Activated CD4-positive, alpha-beta T cell treated with anti-CD3 and anti-CD28 coated beads for 48 hours (primary cell): ENCODE results near the gene YRDC.

Experiments
- DNase-seq: peaks from one replicate; pipeline ENCODE4 v3.0.0-alpha.2; 2020

The YRDC gene, protein sequence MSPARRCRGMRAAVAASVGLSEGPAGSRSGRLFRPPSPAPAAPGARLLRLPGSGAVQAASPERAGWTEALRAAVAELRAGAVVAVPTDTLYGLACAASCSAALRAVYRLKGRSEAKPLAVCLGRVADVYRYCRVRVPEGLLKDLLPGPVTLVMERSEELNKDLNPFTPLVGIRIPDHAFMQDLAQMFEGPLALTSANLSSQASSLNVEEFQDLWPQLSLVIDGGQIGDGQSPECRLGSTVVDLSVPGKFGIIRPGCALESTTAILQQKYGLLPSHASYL

DNA sequence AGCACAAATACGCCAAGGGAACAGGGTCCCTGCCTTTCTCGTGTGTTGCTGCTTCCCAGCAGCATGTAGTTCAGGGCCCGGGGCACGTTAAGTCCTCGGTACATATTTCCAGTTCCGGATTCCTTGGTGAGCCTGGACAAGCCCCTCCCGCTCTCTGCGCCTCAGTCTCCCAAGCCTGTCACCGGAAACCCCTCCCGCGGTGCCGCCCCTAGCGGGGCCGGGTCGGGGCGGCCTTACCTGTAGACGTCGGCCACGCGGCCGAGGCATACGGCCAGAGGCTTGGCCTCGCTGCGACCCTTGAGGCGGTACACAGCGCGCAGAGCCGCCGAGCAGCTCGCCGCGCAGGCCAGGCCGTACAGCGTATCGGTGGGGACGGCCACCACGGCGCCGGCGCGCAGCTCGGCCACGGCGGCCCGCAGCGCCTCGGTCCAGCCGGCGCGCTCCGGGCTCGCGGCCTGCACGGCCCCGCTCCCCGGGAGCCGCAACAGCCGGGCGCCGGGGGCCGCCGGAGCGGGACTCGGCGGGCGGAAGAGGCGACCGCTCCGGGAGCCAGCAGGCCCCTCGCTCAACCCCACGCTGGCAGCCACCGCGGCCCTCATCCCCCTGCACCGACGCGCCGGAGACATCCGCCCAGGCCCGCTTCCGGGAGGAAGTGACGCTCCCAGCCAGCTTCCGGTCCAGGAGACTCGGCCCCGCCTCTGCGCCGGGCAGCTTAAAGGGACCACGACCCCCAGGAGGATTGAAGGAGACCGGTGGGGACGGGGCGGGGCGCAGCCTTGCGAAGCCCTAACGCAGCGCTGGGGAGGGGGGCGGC is at the start of gene YRDC, which contains the start of gene C1orf122:
Gene YRDC, minus strand, starts transcription at position 654 of the 814 bp plus-strand sequence. Its CDS starts 28 bp downstream, at position 626.
Gene C1orf122, plus strand, starts transcription at position 236 of the 814 bp plus-strand sequence. CDS start 615 bp downstream, outside the sequence.
- DNase-seq = peak; percentile 96

DNA sequence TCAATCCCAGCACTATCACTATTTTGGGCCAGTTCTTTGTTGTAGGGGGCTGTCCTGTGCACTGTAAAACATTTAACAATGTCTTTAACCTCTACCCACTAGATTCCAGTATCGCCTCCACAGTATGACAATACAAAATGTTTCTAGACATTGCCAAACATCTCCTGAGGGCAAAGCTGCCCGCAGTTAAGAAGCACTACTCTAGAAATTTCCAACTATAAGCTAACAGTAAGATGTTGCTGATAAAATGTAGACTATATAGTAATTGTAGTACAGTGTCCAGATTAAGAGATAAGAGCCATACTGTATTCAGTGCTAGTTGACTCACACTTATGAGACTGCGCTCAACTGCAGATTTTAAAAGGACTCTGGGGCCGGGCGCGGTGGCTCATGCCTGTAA is 46.4 kb upstream of the YRDC start:
- no peak for DNase-seq

DNA sequence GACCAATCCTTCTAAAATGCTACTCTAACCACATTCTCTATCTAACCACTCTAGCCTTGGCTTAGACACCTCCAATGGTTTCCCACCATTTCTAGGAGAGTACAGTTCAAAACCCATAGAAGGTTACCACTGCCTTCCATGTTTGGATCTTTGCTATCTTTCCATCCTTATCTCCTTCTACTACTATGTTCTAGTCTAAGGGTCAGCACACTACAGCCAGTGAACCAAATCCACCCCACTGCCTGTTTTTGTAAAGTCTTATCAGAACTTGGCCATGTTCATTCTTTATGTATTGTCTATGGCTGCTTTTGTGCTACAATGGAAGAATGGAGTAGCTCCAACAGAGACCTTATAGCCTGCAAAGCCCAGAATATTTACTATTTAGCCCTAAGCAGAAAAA is 45.1 kb upstream of the YRDC start:
- no peak for DNase-seq

DNA sequence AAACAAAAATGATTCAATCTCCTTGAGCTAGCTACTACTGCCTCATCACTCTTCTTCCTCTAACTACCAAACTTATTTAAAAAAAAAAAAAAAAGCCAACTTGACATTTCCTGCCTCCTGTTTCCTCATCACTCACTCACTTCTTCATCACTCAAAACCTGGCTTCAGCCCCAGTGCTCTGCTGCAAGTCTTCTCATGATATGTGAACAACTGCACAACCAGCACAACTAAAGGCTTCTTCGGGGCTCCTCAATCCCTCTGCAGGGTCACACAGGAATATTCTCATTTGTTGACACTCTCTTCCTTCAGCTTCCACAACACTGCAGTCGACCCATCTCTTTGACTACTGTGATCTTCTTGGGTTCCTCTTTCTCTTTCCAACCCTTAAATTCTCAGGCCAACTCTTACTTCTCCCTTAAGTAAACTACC is 43.8 kb upstream of the YRDC start:
- no peak for DNase-seq

DNA sequence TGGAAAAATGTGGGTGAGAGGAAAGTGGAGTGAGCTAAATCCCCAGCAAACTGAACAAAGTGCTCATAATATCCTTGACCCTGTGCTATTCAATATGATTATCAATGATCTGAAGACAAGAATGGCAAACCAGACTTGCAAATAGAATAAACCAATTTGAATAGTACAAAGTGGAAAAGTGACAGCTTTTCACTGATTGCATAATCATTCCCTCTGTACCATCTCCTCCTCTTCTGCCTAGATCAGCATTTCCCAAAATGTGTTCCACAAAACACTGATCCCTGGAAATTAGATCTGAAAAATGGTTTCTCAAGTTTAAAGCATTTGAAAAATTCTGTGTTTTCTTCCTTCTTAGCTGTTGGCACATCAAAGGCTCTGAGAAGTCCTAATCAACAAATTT is 43.3 kb upstream of the YRDC start:
- no peak for DNase-seq

DNA sequence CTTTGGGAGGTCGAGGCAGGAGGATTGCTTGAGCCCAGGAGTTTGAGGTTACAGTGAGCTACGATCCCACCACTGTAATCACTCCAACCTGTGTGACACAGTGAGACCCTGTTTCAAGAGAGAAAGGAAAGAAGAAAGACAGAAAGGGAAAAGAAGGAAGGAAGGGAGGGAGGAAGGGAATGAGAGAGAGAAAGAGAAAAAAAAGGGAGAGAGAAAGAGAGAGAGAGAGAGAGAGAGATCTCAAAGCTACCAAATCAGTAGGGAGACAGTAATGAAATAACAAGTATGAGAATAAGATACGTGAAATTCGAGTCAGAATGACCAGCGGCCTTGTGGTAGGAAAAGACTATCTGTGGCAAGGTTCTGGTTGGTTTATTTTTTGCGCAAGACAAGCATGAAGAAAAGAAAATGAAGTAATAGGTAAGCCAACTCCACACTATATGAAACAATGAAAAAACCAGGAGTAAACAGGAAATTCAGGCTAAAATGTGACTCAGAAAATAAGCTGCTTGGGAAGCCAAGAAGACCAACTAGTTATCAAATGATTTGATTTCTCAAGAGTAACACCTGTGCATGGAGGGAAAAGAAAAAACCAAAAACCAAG is 42.4 kb upstream of the YRDC start:
- no peak for DNase-seq

DNA sequence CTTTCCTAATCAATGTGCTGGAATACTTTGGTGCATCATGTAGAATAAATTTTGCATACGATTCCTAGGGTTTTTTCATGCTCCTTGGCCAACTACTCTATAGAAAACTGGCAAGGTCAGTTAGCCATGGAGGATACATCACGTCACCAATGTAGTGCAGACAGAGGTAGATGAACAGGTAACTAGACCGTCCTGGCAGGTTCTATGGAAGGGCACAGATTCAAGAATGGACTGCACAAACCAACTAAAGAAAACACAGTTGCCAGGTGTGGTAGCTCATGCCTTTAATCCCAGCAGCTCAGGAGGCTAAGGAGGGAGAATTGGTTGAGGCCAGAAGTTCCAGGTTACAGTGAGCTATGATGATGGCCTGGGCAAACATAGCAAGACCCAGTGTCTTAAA is 41.5 kb upstream of the YRDC start:
- no peak for DNase-seq

DNA sequence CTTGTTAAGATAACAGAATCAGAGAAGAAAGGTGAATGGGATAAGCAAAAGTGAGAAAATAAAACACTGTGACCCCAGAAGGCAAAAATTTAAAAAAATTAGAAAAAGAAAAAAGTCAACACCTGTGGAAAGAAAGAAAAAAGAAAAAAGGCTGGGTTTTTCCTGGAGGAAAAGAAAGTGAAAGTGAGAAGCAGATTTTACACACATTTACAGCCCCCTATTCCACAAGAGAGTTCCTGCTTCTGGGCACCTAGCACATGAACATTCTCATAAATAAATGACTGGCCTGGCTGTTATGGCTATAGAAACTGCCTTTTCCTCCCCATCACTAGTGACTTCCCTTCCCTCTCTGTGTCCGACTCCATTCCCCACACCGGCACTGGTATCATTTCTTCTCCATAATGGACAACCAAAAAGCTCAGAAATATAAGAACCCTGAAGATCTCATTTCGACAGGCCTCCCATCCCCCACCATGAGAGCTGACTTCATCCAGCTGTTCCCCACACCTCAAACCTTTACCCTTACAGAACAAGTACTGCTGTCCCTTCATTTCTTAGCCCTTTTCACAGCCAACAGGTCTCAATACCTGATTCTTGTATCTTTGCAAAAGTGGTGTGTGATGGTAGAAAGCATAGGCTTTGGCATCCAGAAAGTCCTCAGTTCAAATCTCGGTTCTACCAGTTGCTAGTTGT is 38.8 kb upstream of the YRDC start:
- DNase-seq = no peak

DNA sequence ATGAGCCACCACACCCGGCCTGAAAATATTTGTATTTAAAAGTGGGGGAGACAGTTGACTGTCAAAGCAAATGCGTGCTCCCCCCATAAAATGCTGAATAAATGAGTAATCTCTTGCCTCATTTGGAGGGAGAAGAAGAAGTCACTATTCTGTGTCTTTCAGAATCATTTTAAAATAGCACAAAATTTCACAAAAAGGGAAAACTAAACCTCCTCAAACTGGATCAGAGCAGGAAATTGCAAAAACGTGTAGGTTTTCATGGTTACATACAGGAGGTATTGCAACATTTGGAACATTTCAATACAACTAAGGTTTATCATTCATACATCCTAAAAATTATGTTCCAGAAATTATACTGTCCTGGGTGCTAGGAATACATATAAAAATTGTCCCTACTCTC is 37.8 kb upstream of the YRDC start:
- no peak for DNase-seq

DNA sequence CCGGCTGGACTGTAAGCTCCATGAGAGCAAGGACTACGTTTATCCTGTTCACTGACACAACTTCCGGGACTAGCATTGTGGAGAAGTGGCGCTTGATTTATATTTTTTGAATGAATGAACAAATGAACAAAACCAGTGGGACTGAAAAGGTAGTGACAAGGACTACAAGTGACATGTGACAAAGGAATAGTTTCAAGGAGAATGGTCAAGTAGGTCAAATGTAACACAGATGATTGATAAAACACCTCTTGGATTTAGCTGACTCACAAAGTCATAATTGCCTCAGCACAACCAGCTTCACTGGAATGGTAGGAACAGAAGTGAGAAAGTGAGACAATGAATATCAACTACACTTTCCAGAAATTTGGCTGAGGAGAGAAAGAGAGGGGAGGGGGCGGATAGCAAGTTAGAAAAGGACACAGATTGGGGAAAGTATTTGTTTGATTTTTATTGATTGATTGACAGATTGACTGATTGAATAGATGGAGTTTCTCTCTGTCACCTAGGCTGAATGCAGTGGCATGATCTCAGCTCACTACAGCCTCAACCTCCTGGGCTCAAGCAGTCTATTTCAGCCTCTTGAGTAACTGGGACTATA is 37.1 kb upstream of the YRDC start:
- DNase-seq = no peak

DNA sequence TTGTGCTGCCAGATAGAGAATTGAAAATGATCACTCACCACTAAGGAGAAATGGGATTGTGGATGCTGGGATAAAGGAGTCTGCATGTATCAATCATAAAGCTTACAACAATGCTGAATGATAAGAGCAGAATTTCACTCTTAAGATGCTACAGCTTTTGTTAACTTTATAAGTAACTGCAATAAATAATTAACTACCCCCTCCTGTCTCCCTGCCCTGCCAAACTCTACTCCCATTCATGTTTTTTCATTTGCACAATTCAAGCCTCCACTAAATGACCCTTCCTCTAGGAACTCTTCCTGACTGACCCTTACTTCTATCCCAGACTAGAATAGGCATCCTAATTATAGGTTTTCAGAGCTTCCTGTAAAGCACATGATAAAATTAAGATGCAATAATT is 36.5 kb upstream of the YRDC start:
- no peak for DNase-seq

DNA sequence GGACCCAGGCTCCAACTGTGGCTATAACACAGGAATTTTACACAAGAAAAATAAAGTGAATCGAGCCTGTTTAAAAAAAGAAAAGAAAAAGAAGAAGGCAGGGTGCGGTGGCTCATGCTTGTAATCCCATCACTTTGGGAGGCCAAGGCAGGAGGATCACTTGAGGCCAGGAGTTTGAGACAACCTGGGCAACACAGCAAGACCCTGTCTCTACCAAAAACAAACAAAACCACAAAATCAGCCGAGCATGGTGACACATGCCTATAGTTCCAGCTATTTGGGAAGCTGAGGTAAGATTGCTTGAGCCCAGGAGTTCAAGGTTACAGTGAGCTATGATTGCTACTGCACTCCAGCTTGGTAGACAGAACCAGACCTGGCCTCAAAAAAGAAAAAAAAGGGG is 33.6 kb upstream of the YRDC start:
- no peak for DNase-seq

DNA sequence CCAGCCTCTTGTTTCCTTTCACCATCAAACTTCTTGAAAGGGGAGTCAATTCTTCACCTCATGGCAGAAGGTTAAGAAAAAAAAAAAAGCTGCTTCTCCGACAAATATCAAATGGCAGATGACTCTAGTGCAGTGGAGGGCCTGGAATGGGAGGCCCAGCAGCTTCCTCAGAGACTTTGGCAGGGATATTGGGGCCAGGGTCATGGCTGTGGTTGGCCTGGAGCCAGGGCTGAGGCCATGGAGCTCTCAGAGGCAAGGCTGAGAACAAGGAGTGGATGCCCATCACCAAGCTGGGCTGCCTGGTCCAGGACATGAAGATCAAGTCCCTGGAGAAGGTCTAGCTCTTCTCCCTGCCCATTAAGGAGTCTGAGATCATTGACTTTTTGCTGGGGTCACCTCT is 32.7 kb upstream of the YRDC start:
- no peak for DNase-seq

DNA sequence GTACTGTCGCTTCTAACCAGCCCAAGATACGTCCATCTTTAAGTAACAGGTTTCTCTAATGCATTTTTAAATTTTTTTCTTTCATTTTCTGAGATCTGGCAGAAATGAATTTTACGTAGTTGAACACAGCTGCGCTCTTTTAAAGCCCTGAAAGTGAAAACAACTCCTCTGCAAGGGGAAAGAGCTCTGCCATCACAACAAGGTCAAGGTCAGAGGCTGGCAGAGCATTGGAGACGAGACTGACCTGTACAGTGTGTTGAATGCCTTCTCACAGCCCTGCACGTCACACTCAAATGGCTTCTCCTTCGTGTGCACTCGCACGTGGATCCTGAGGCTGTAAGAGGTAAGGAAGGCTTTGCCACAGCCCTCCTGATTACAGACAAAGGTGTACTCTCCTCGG is 31.7 kb upstream of the YRDC start:
- no peak for DNase-seq

DNA sequence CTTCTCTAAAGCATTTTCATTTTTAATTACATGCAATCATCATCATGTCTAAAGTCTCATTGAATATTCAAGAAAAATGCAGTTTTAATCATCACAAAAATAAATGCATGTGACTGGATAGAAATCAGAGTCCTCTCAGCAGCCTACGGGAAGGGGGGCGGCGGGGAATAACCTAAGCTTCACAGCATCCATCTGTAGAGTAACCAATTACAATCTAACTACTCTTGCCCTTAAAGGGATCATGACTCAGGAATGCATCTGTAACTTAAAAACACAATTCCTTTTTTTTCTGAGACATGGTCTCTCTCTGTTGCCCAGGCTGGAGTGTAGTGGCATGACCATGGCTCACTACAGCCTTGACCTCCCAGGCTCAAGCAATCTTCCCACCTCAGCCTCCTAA is 28.8 kb upstream of the YRDC start:
- DNase-seq = no peak

DNA sequence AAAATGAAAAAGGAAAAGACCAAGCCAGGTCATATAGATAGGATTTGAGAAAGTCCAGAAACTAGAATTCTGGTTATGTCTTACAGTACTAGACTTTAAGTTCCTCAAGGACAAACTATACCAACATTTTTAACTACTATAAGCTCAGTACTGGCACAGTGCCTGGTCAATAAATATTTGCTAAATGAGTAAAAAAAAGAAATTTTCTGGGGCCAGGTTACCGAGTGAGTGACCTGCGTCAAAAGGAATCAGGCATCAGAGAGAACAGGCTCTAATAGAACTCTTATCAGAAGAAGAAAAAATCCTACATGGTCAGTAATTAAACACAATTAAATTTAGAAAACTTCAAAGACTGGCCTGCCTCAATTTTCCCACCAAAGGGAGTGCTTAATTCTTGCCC is 23.8 kb upstream of the YRDC start:
- DNase-seq = no peak

DNA sequence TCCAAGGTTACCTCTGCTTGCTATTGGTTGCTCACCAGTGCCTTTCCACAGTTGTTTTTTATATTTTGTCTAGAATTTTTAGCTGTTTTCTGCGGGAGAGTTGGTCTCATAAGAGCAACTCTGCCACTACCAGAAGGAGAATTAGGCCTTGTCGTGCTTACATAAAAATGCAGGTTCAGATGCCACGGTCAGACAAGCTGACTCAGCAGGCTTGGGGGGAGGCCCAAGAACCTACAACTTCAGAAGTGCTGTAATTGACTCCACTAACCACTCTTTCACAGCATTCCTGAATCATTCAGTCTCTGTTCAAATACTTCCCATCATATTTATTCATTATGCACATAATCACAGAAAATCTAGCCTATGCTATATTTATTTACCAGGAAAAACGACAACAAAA is 23.1 kb upstream of the YRDC start:
- DNase-seq = no peak

DNA sequence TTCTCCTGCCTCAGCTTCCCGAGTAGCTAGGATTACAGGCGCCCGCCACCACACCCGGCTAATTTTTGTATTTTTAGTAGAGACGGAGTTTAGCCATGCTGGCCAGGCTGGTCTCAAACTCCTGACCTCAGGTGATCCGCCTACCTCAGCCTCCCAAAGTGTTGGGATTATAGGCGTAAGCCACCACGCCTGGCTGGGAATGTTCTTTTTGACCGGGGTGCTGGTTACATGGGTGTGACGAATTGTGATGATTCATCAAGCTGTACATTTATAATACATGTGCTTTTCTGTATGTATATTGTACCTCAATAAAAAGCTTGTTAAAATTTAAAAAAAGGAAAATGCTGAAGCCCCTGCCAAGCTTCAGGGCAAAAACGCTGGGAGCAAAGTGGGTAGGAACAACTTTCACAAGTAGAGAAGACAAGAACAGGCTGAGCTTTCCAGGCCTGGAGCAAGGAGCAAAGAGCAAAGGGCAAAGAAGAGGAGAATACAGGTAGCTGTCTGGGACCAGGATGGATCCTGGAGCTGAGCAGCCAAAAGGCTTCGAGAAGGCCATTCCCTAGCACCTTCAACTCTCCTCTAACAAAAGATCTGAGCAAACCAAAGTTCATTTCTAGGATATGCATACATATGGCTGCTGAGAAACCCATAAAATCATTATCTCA is 20.5 kb upstream of the YRDC start:
- DNase-seq = no peak

DNA sequence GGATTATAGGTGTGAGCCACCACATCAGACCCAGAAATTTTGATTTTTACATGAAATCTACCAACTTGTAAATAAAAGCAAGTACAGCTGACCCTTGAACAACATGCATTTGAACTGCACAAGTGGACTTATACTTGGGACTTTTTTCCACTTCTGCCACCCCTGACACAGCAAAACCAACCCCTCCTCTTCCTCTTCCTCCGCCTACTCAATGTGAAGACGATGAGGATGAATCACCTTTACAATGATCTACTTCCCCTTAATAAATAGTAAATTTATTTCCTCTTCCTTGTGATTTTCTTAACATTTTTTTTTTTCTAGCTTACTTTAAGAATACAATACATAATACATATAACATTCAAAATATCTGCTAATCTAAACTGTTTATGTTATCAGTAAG is 17.5 kb upstream of the YRDC start:
- DNase-seq = no peak

DNA sequence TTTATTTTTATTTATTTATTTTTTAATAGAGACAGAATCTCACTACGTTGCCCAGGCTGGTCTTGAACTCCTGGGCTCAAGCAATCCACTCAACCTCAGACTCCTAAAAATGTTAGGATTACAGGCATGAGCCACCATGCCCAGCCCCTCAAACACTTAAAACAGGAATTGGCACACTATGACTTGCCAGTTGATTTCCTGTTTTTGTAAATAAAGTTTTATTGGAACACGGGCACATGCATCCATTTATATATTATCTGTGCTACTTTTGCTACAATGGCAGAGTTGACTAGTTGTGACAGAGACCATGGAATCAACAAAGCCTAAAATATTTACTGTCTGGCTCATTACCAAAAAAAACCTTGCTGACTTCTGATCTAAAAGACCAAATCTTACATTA is 16.0 kb upstream of the YRDC start:
- no peak for DNase-seq

DNA sequence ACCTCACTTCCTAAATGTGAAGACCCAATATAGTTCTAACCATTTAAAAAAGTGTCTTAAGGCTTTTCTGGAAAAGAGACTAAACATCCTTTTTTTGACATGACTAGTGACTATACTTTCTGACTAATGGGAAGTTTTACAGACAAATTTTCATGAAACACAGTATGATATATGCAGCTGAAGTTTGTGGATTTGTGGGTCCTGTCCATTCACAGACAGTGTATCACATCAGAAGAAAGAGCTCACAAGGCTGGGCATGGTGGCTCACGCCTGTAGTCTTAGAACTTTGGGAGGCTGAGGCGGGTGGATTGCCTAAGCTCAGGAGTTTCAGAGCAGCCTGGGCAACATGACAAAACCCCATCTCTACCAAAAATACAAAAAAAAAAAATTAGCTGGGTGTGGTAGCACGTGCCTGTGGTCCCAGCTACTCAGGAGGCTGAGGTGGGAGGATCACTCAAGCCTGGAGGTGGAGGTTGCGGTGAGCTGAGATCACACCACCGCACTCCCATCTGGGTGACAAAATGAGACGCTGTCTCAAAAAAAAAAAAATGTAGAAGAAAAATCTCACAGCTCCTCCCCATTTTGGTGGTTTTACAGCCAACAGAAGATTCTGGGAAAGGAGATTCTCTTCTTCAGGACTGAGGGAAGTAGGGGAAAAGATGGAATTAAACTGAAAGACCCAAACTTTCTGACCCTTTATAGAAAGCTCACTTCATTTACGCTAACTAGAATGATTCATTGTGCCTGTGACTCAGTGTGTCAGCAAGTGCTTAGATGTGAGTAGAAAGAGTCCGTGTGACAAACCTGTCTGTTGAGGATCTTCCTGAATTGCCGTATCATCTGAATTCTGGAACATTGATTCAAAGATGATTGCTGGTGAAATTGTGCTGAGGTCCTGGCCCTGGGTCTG is 15.2 kb upstream of the YRDC start:
- no peak for DNase-seq
